ENCODE data around the gene PDK1. TPM values are rescaled to one million over a fixed set of nuclear protein-coding genes. Genes with fewer than 3 reads are reported as not detected.
"Not testable (repeated sequence)": the region's sequence is repeated elsewhere in the genome, so short reads cannot be mapped to it uniquely, and the experiment has no call there.

The PDK1 gene
- total RNA-seq, 1 donor, result 26.8 TPM

GRCh38 chr2:172518995-172519394, 36.9 kb upstream of the PDK1 start:
- H3K4me3 ChIP-seq (ENCODE audit: insufficient read depth, low read length), result no peak overlapping the region
- H4K20me1 ChIP-seq (ENCODE audit: insufficient read depth, low read length), result no peaks in the 10 kb centered on the region
- no peak for TF ChIP-seq CTCF (IDR thresholded peaks at IDR 0.05; ENCODE audit: extremely low read depth, low read depth, low read length)
- H3K27me3 ChIP-seq (ENCODE audit: insufficient read depth, low read length), result no peaks in the 10 kb centered on the region
- H2AFZ ChIP-seq (ENCODE audit: low read length), result no peak overlapping the region
- H3K36me3 ChIP-seq (ENCODE audit: insufficient read depth, low read length), result no peaks in the 10 kb centered on the region
- DNase-seq (ENCODE audit: insufficient read length, low spot score, missing footprints), result no peak
- no peaks in the 10 kb centered on the region for H3K9me3 ChIP-seq (ENCODE audit: low read depth, low read length)
- no peak overlapping the region for H3K27ac ChIP-seq (ENCODE audit: low read depth, low read length)
- no peak overlapping the region for H3K4me2 ChIP-seq (ENCODE audit: insufficient read depth, low read length)
- H3K79me2 ChIP-seq (ENCODE audit: insufficient read depth, low read length), result no peaks in the 10 kb centered on the region
- no peaks in the 10 kb centered on the region for H3K4me1 ChIP-seq (ENCODE audit: insufficient read depth, low read length)

GRCh38 chr2:172525601-172526000, 30.3 kb upstream of the PDK1 start:
- no peak overlapping the region for H3K27ac ChIP-seq (ENCODE audit: low read depth, low read length)
- H3K4me2 ChIP-seq (ENCODE audit: insufficient read depth, low read length), result no peak overlapping the region
- no peaks in the 10 kb centered on the region for H4K20me1 ChIP-seq (ENCODE audit: insufficient read depth, low read length)
- no peaks in the 10 kb centered on the region for H3K4me1 ChIP-seq (ENCODE audit: insufficient read depth, low read length)
- DNase-seq (ENCODE audit: insufficient read length, low spot score, missing footprints), result no peak
- no peak overlapping the region for H3K4me3 ChIP-seq (ENCODE audit: insufficient read depth, low read length)
- TF ChIP-seq CTCF (IDR thresholded peaks at IDR 0.05; ENCODE audit: extremely low read depth, low read depth, low read length), result no peak
- H3K79me2 ChIP-seq (ENCODE audit: insufficient read depth, low read length), result no peaks in the 10 kb centered on the region
- H2AFZ ChIP-seq (ENCODE audit: low read length), result no peak overlapping the region
- H3K9me3 ChIP-seq (ENCODE audit: low read depth, low read length), result peaks cover 3% of the 10 kb centered on the region
- H3K36me3 ChIP-seq (ENCODE audit: insufficient read depth, low read length), result no peaks in the 10 kb centered on the region
- no peaks in the 10 kb centered on the region for H3K27me3 ChIP-seq (ENCODE audit: insufficient read depth, low read length)

DNA sequence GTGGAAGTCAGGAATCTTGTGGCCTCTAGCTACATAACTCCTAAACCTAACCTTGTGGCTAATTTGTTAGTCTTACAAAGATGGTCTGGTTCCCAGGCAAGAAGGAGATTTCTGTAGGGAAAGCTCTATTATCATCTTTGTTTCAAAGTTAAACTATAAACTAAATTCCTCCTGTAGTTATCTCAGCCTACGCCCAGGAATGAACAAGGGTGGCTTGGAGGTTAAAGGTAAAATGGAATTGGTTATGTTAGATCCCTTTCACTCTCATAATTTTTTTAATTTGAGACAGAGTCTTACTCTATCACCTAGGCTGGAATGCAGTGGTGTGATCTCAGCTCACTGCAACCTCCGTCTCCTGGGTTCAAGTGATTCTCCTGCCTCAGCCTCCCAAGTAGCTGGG, 24.6 kb upstream of the PDK1 start:
- H3K4me1 ChIP-seq (ENCODE audit: insufficient read depth, low read length), result no peaks in the 10 kb centered on the region
- H3K4me2 ChIP-seq (ENCODE audit: insufficient read depth, low read length), result no peak overlapping the region
- H3K27me3 ChIP-seq (ENCODE audit: insufficient read depth, low read length), result no peaks in the 10 kb centered on the region
- peaks cover 4% of the 10 kb centered on the region for H3K9me3 ChIP-seq (ENCODE audit: low read depth, low read length)
- no peak overlapping the region for H3K27ac ChIP-seq (ENCODE audit: low read depth, low read length)
- TF ChIP-seq CTCF (IDR thresholded peaks at IDR 0.05; ENCODE audit: extremely low read depth, low read depth, low read length), result no peak
- no peaks in the 10 kb centered on the region for H3K79me2 ChIP-seq (ENCODE audit: insufficient read depth, low read length)
- H2AFZ ChIP-seq (ENCODE audit: low read length), result no peak overlapping the region
- H3K36me3 ChIP-seq (ENCODE audit: insufficient read depth, low read length), result no peaks in the 10 kb centered on the region
- DNase-seq (ENCODE audit: insufficient read length, low spot score, missing footprints), result no peak
- H4K20me1 ChIP-seq (ENCODE audit: insufficient read depth, low read length), result no peaks in the 10 kb centered on the region
- no peak overlapping the region for H3K4me3 ChIP-seq (ENCODE audit: insufficient read depth, low read length)

GRCh38 chr2:172532461-172532860, 23.4 kb upstream of the PDK1 start:
- H3K36me3 ChIP-seq (ENCODE audit: insufficient read depth, low read length); H2AFZ ChIP-seq (ENCODE audit: low read length); H3K4me1 ChIP-seq (ENCODE audit: insufficient read depth, low read length); H3K79me2 ChIP-seq (ENCODE audit: insufficient read depth, low read length); H3K9me3 ChIP-seq (ENCODE audit: low read depth, low read length); H3K4me2 ChIP-seq (ENCODE audit: insufficient read depth, low read length); DNase-seq (ENCODE audit: insufficient read length, low spot score, missing footprints); H3K27me3 ChIP-seq (ENCODE audit: insufficient read depth, low read length); H3K4me3 ChIP-seq (ENCODE audit: insufficient read depth, low read length); H3K27ac ChIP-seq (ENCODE audit: low read depth, low read length); H4K20me1 ChIP-seq (ENCODE audit: insufficient read depth, low read length): not testable (repeated sequence)
